ENCODE results near the gene CIDEB.

Gene CIDEB

GRCh38 chr14:24293525-24293924, 14.3 kb downstream of the CIDEB start:
- in situ Hi-C loops (cut with HindIII; ENCODE audit: low sequenced_read_pairs), result no loop called here
- H3K4me3 ChIP-seq (ENCODE audit: low read depth, low read length), result no peak overlapping the region
- no peak for TF ChIP-seq CTCF (IDR thresholded peaks at IDR 0.05; ENCODE audit: low read depth, low read length)
- DNase-seq (ENCODE audit: low read depth, low spot score), result no peak

- in situ Hi-C loops (cut with HindIII; ENCODE audit: low sequenced_read_pairs), result no loop called here
- no peak for TF ChIP-seq CTCF (IDR thresholded peaks at IDR 0.05; ENCODE audit: low read depth, low read length)
- H3K4me3 ChIP-seq (ENCODE audit: low read depth, low read length), result no peak overlapping the region
- DNase-seq (ENCODE audit: low read depth, low spot score), result no peak
These were observed 15.5 kb downstream of the CIDEB start for GRCh38 chr14:24292118-24292807.

DNA sequence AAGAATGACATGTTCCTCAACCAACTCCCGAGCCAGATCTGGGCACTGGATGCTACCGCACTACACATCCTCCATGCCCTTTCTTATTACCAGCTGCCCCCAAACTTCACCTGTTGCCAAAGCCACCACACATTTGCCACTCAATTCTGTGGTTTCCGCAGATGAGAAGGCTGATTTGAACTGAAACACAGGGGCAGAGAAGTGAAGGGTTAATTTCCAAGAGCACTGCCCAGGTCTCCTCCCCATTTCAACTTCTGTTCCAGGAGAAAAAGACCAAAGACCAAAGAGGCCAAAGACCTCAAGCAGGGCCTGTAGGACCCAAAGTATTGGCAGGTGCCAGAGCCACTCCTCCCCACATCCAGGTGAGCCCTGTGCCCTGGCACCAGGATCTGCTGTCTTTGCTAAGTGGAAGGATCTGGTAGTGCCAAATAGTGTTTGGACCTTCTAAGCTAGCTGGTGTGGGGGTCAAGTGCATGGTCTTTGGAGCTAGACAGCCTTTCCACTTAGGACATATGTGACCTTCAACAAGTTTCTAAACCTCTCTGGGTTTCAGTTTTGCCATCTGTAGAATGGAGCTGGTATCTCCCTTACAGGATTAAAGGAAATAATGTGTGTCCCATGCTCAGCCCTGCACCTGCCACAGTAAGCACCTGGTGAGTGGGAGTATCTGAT, 16.2 kb downstream of the CIDEB start:
- no peak for TF ChIP-seq CTCF (IDR thresholded peaks at IDR 0.05; ENCODE audit: low read depth, low read length)
- no peak for DNase-seq (ENCODE audit: low read depth, low spot score)
- in situ Hi-C loops (cut with HindIII; ENCODE audit: low sequenced_read_pairs), result no loop called here
- no peak overlapping the region for H3K4me3 ChIP-seq (ENCODE audit: low read depth, low read length)

- in situ Hi-C loops (cut with HindIII; ENCODE audit: low sequenced_read_pairs), result no loop called here
- no peak for TF ChIP-seq CTCF (IDR thresholded peaks at IDR 0.05; ENCODE audit: low read depth, low read length)
- no peak overlapping the region for H3K4me3 ChIP-seq (ENCODE audit: low read depth, low read length)
- no peak for DNase-seq (ENCODE audit: low read depth, low spot score)
These were observed 17.0 kb downstream of the CIDEB start for GRCh38 chr14:24290746-24291145.

- in situ Hi-C loops (cut with HindIII; ENCODE audit: low sequenced_read_pairs), result no loop called here
- TF ChIP-seq CTCF (IDR thresholded peaks at IDR 0.05; ENCODE audit: low read depth, low read length), result no peak
- DNase-seq (ENCODE audit: low read depth, low spot score), result no peak
- no peak overlapping the region for H3K4me3 ChIP-seq (ENCODE audit: low read depth, low read length)
These were observed 18.0 kb downstream of the CIDEB start for GRCh38 chr14:24289649-24290280.

DNA sequence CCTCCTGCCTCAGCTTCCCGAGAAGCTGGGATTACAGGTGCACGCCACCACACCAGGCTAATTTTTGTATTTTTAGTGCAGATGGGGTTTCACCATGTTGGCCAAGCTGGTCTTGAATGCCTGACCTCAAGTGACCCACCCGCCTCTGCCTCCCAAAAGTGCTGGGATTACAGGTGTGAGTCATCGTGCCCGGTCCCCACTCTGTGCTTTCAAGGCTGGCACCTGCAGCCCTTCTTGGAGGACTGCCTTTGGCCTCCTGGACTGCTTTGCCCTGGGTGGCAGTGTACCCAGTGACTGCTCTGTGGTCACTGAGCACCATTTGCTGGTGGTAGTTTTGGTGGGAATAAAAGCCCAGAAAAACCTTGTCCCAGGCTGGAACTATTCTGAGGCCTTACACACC, 20.8 kb downstream of the CIDEB start:
- no peak for DNase-seq (ENCODE audit: low read depth, low spot score)
- in situ Hi-C loops (cut with HindIII; ENCODE audit: low sequenced_read_pairs), result no loop called here
- TF ChIP-seq CTCF (IDR thresholded peaks at IDR 0.05; ENCODE audit: low read depth, low read length), result no peak
- no peak overlapping the region for H3K4me3 ChIP-seq (ENCODE audit: low read depth, low read length)

Data from astrocyte of the spinal cord (primary cell).